GM21528 (cell line): ENCODE data around the gene NAALADL2.

Experiments used
- ATAC-seq: cut with Tn5 transposase; IDR thresholded peaks from one replicate; pipeline ENCODE4 v1.9.1; 2021; ENCODE audit warnings: mild to moderate bottlenecking, moderate library complexity; ENCODE audit not compliant: unreplicated experiment, low FRiP score

Gene NAALADL2

DNA sequence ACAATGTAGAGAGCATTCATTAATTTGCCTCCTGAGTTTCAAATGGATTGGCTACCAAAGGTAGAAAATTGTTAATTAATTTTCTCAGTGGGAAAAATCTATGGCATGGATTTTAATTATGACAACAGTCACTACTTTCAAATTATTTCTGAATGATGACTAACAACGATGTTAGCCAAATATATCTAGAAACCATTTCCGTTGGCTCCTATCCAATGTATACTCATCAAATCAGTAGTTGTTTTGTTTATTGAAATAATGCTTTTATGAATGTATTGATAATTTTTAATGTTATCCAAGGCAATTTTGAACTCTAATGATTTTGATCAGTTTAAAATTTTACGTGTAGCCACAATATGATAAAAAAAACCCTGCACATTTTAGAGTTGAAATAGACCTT, 333.4 kb downstream of the NAALADL2 start:
- ATAC-seq = no peak

DNA sequence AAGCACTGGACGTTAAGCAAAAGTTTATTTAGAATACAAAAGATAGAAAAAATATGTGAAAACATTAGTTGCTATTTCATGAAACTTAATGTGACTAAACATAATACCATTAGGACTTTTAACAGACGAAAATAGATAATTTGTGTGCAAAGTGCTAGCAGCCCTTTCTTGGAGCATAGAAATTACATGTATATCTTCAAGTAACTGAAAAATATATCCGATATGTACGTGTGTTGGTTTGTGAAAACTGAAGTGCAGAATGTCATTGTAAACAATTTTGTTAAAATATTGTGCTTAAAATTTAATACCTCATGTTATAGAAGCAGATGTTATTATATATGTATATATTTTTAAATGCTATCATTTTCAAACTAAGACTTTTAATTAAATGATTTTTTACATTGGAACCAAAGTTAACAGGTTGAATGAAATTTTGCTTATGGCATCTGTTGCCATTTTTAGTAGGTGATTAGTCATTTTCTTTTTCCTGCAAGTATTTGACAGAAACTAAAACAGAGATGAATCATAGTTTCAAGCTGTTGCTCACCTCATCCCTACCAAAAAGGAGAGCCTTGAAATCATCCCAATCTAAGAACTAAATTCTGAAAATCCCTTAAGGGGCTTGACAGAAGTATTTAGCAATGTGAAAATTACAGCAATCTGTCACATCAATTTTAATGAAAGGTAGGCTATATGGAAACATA, 334.8 kb downstream of the NAALADL2 start:
- no peak for ATAC-seq

DNA sequence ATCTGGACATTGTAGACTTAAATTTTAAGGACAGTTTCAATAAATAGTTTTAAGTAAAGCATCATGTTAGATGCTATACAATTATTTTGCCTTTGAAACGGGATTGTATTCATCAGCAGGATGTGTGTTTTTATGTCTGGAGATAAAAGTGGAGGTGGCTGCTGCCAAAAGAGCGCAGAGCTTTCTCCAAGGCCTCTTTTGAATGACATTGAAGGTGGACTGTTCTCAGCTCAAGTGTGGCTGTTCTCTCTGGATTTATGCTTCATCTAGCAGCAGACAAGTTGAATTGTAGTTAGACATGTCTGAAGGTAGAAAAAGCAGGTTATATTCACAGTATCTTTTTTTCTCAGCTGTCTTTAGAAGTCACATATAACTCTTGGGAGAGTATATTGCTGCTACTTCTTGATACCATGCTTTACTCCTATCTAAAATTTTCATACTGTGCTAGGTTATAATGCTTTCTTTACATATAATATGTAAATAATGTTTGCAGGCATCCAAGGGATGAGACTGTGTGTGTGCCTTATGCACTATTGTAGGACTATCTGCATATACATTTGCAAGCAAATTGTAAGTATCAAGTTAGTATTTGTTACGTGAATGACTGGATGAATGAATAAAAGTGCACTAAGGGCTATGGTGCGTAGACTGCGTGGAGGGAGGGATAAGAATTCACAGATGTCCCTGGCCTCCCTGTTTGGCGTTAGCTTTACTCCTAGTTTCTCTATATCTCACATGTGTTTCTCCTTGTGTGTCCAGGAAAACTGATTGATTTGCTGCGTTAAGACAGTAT, 340.1 kb downstream of the NAALADL2 start:
- ATAC-seq = no peak

DNA sequence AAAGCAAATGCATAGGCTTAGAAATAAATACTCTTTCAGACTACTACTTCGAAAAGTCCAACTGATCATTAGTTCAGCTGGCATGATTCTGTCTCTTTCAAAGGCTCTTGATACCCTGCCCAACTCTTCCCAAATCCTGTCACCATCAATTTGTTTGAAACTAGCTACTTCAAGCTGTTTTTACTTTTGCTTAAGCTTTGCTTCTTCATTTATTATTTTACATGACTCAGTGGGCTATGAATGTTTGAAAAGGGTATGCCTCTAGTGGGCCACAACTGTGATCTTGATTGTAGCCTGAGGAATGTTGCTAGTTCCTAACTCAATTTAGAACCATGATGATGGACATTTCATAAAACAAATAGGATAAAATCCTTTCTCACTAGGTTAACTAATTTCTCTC, 340.8 kb downstream of the NAALADL2 start:
- no peak for ATAC-seq

DNA sequence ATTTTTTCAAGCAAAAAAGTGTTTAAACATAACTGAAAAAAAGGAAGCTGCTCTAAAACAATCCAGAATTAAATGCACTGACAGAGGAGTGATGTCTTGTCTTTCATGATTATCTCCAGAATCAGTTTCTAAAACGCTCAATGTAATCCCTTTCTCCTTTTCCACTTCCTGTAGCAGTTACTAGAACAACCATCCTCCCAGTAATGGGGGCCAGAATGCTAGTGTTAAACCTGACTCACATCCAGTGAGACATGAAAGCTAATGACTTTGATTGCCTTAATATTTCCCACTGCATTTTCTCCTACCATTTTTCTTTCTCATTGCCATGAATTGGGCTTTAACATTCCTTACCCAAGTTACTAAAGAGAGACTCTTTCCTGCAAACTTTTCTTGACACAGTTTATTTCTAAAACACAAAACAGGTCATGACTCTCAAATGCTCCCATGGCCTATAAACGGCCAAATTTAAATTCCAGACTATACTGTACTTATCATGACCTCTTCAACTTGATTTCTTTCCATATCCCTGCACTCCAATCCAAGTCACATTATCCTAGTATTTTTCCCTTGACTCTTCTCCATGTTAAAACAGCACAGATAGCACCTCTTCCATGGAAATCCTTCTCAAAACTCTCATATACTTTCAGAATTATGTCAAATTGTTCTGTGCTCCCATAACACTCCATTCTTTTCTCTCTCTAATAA, 341.4 kb downstream of the NAALADL2 start:
- ATAC-seq = no peak

DNA sequence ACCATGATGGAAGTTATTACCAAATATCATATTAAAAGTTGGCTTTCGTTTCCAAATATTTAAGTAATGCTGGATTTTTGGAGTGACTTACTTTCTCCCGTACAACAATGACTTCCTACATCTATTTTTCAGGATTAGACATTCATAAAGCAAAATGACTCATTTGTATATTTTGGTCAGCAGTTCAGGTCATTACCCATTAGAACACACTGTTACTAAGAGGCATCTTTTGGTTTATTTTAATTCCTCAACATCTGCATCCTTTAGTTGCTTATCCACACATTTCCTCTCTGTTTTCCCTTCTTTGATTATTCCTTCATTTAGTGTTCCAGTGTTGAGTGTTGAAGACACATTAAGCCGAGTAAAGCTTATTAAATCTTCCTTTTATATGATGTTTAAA, 348.2 kb downstream of the NAALADL2 start:
- ATAC-seq = no peak

DNA sequence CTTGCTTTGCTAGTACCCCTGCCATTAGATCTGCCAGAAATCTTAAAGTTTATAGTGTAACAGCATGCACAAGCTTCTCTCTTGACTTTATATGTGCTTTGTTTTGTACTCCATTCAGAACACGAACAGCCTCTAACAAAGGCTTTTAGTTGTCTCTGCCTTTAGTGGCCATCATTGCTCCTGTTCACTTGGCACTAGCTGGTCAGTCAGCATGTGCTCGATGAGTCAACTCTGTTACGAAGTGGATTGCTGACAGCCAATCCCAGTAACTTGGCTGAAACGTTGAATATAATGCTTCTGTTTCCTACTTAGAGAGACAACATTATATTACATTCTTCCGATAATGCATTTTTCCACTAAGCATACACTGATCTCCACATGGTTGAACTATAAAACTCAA, 349.2 kb downstream of the NAALADL2 start:
- ATAC-seq = no peak

DNA sequence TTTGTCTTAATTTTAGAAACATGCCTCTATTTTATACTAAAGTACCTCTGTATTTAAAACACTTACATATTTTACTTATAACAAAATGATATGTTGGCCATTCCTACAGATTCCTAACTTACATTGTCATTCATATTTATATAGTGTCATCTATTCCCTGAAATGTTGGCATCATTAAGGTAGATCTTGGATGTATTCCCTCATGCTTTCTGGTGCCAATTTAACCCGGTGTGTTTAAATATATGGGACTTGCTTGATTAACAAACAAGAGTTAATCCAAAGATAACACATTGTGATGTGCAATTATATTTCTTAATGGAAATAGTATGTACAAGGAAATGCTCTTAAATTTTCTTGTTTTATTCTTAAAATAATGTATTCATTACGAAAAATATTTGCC, 352.3 kb downstream of the NAALADL2 start:
- no peak for ATAC-seq

DNA sequence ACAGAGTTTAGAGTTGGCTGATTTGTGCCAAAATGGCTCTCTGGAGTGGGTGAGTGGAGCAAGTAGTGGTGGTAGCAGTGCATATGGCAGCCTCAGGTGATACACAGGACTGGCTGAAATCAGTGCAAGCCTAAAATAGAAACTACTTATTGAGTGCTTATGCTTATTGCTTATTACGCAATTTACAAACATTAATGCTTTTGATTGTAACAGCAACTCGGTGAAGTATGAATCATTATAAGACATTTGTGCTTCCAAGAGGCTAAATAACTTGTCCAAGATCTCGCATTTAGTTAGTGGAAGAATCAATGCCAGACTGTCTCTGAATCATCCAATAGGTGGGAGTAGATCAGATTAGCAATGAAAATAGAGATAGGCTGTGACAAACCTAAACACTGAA, 353.8 kb downstream of the NAALADL2 start:
- ATAC-seq = no peak

DNA sequence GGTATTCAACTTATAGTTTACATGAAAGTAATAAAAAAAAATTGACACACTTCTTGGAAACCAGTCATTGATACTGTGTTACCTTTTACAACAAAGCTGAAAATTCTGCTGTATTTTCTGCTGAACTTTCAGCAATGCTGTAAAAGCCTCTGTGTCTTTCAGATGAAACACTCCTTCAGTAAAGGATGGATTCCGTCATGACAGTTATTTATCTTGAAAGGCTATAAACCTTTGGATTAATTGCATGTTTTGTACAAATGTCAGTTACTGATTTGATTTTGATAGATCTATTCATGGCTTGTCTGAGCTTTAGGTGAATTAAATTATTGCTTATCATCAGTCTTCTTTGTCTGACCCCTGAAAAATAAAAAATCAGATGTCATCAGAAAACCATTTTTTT, 355.1 kb downstream of the NAALADL2 start:
- no peak for ATAC-seq

DNA sequence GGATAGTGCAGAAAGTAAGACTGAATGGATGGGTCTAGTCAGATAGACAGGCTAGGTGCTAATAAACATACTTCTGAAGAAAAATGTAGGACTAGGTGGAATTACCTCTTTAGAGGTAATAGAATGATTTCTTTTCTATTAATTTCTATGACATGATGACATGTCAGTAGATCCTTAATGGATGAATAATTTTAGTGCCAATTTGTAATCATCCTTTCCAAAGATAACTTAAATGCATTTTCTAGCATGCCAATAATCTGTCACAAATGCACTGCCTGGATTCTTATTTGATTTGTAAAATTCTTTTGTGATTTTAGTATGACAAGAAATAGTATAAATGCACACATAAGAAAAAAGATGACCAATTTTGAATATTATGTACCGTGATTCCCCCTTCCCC, 356.7 kb downstream of the NAALADL2 start:
- ATAC-seq = no peak

DNA sequence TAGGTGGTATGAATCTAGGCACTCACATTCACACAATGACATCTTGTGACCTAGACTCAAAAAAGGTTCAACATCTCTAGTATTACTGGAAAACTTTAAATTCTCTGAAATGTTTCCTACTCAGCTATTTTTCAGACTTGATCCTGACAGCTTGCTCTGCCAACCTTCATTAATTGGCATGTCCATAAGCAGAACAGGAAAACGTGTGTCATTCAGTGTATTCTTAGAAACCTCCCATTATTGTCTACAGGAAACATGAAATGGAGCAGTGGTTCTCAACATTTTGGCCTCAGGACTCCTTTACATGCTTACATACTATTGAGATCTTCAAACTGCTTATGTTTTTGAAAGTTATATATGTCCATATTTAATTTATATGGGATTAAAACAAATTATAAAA, 363.2 kb downstream of the NAALADL2 start:
- no peak for ATAC-seq

DNA sequence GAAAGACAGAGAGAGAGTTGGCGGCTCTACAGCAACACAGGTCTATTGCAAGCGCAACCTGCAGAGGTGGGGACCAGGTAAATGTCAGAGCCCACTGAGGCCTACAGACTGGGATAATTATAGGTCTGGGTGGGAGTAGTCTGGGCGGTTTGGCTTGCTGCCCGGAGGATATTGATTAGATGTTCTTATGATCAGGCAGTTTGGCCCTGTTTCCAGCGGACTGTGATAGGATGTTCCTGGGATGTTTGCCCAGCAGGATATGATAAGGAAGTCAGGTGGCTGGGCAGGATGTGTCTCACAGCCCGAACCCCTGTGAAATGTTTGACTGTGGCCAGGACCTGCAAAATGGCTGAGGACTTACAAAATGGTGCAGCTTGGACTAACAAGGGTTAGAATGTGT, 364.9 kb downstream of the NAALADL2 start:
- no peak for ATAC-seq

DNA sequence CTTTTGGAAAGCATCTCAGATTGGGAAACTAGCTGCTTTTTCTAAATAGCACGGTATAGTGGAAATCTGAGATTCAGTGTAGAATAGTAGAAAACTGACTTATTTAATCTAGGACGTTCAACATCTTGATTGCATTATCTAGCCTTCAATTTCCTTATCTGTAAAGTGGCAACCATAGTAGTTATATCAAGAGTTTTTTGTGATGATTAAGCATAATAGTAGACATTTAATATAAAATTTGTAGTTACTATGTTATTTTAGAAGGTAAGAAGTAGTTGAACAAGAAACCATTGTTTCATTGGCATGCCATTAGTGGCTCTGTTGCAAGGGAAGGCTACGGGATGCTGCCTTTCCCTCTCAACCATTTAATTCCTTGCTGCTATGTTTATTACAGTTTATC, 367.3 kb downstream of the NAALADL2 start:
- no peak for ATAC-seq

DNA sequence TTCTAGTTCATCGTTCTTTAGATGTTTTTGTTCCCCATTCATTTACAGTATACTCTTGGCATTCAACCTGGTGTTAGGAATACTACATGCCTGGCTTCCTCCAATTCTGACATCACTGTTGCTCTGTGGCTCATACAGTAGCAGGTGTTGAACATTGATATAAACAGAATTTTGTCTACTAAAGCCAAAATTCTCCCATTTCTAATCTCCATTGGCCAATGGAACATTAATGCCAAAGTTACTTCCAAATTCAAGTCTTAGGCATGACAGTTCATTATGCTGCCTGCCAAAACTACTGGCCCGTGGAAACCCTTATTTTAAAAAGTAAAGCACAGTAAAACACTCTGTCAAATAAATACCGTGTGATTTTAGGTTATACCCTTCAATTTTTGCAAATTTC, 368.0 kb downstream of the NAALADL2 start:
- ATAC-seq = no peak

DNA sequence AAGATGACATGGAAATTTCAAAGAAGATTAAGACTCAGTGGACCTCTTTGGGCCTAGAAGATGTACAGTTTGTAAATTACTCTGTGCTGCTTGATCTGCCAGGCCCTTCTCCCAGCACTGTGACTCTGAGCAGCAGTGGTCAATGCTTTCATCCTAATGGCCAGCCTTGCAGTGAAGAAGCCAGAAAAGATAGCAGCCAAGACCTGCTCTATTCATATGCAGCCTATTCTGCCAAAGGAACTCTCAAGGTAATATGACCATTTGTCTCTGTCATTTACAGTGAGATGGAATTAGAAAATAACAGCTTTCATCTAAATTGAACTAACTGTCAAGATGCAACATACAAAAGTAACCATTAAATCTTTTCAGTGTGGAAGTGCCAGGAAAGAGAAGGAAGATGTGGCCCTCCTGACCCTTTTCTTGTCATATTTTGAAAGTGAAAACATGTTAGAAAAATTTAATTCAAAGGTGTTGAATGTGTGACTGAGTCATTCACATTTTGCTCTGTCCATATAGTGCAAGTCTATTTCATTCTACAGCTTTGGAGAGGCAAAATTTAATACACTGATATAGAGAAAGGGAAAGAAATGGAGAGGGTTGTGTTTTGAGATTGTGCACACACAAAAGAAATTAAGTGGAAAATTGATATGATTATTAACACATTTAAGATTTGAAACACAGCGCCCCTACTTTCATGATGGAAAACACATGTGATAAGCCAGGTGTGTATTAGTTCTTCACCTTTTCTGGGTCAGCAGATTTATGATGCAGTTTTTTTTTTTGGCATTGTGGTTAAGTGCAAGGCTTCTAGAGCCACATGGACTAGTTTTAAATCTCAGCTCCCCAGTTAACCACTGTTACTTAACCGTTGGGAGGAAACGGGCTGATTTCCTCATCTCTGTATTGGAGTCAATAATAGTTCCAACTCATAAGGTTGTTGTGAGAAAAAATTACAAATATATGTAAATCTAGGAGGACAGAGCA, 375.1 kb downstream of the NAALADL2 start:
- ATAC-seq = no peak

DNA sequence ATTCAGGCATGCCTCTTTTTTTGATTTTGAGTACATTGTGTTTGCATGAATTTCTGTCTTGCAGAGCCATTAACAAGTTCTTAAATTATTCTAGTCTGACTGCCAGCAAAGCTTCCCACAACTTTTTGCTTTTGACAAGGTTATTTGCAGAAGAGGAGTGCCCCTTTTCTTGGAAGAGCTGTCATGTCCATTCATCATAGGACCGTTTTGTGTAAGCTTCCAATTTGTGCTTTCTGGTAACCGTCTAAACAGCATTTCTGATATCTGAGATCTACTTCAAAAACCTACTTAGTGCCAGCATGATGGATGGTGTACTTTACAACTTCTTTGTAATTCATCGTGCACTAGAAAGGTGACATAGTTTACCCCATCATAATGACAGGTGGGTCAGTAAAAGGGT, 379.7 kb downstream of the NAALADL2 start:
- ATAC-seq = no peak

DNA sequence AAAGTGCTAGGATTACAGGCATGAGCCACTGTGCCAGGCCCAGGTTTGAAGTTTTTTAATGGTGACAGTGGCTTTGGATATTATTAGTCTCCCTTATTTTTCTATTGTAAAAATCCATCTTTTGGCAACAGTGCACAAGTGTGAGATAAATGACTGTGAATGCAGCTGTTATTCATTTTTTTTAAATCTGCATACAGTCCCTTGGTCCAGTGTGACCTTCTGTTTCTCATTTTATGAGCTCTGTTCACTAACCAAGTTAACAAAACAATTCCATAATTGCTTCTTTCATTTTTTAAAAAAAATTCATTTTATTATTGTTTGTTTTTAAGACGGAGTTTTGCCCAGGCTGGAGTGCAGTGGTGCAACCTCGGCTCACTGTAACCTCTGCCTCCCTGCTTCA, 381.8 kb downstream of the NAALADL2 start:
- no peak for ATAC-seq

DNA sequence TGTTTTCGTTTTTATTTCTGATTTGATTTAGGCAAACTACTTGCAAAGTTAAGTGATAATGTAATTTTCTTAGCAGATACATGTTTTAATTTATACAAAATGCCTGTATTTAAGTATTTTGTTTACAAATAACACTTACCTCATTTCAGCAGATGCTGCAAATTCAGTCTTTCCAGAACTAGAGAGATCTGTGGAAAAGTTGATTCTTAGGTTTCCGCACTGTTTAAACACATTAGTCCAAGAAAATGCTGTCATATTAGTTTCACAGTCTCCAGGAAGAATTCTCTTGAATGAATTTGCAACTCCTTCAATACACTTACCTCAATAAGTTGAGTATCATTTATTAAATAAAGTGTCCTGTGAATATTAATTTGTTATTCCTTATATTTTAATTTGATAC, 383.1 kb downstream of the NAALADL2 start:
- no peak for ATAC-seq

DNA sequence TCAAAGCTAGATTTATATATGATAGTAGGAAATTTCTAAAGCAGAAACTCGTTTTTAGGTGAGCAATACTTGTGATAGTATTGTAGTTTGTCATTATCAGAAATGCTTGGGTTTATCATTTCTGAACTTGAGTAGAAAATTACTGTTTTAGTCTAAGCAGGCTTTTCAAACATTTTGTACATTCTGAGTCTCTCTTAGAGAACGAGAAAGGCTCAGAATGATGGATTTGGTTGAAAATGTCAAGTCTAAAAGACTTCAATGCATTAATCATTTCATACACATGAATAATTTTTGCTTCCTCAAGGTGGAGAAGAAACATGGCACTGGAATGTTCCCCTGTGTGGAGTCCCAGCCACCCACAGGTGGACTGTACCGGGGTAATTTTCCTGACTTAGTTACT, 387.1 kb downstream of the NAALADL2 start:
- ATAC-seq = no peak
